ENCODE measurements around the gene SLC26A11.

DNA sequence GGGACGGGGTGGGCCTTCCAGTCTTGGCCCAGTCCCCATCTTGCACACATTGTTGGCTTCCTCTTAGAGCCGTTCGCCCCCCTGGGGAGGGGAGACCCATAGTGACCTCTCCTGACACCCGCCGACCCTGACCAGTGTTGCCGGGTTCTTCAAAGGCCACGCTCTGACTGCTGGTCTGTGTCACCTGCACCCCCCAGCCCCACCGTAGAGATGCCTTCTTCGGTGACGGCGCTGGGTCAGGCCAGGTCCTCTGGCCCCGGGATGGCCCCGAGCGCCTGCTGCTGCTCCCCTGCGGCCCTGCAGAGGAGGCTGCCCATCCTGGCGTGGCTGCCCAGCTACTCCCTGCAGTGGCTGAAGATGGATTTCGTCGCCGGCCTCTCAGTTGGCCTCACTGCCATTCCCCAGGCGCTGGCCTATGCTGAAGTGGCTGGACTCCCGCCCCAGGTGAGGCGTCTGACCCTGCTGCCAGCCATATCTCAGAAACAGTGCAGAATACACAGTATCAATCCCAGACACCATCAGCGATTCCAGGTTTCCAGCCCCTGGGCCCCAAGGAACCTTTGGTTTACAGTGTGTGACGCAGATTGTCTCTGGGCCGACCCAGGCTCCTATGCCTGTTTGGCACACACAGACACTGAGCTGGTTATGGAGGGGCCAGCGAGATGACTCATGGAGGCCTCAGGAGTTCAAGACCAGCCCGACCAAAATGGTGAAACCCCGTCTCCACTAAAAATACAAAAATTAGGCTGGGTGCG, 1.3 kb downstream of the SLC26A11 start:
- TF ChIP-seq, protein P1, sequence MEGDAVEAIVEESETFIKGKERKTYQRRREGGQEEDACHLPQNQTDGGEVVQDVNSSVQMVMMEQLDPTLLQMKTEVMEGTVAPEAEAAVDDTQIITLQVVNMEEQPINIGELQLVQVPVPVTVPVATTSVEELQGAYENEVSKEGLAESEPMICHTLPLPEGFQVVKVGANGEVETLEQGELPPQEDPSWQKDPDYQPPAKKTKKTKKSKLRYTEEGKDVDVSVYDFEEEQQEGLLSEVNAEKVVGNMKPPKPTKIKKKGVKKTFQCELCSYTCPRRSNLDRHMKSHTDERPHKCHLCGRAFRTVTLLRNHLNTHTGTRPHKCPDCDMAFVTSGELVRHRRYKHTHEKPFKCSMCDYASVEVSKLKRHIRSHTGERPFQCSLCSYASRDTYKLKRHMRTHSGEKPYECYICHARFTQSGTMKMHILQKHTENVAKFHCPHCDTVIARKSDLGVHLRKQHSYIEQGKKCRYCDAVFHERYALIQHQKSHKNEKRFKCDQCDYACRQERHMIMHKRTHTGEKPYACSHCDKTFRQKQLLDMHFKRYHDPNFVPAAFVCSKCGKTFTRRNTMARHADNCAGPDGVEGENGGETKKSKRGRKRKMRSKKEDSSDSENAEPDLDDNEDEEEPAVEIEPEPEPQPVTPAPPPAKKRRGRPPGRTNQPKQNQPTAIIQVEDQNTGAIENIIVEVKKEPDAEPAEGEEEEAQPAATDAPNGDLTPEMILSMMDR (IDR thresholded peaks at IDR 0.05; ENCODE audit: insufficient read depth, low read length, poor library complexity, severe bottlenecking) = no peak
- TF ChIP-seq EZH2phosphoT487 (conservative IDR thresholded peaks at IDR 0.05; ENCODE audit: low read length) = no peak
